HG02870 (cell line): Measurements from ENCODE around the gene TMEM33.
"Not testable (repeated sequence)": the region's sequence is repeated elsewhere in the genome, so short reads cannot be mapped to it uniquely, and the experiment has no call there.

ENCODE experiments used
- ATAC-seq: cut with Tn5 transposase; IDR thresholded peaks from one replicate; pipeline ENCODE4 v1.9.1; 2021; ENCODE audit warnings: mild to moderate bottlenecking, moderate library complexity; ENCODE audit not compliant: unreplicated experiment

TMEM33 gene

GRCh38 chr4:41934901-41935651, at the start of gene TMEM33:
Gene TMEM33 (plus strand): TSS chr4:41935429. CDS start chr4:41935485, 56 bp downstream.
- peak; percentile 82 for ATAC-seq

- ATAC-seq = no peak
Measured at GRCh38 chr4:41885456-41885855, 49.8 kb upstream of the TMEM33 start.

- no peak for ATAC-seq
Measured at GRCh38 chr4:41887277-41887676, 48.0 kb upstream of the TMEM33 start.

- ATAC-seq = no peak
Measured at GRCh38 chr4:41887821-41888686, 47.2 kb upstream of the TMEM33 start.

- no peak for ATAC-seq
Measured at GRCh38 chr4:41888687-41889074, 46.5 kb upstream of the TMEM33 start.

GRCh38 chr4:41889317-41889716, 45.9 kb upstream of the TMEM33 start:
- no peak for ATAC-seq

- no peak for ATAC-seq
Measured at GRCh38 chr4:41890085-41890484, 45.1 kb upstream of the TMEM33 start.

GRCh38 chr4:41896648-41897047, 38.6 kb upstream of the TMEM33 start:
- ATAC-seq = no peak

GRCh38 chr4:41897698-41898097, 37.5 kb upstream of the TMEM33 start:
- no peak for ATAC-seq

- ATAC-seq = not testable (repeated sequence)
Measured at GRCh38 chr4:41909136-41909535, 26.1 kb upstream of the TMEM33 start.

- no peak for ATAC-seq
Measured at GRCh38 chr4:41912546-41912945, 22.7 kb upstream of the TMEM33 start.

- no peak for ATAC-seq
Measured at GRCh38 chr4:41913509-41913908, 21.7 kb upstream of the TMEM33 start.

- ATAC-seq = no peak
Measured at GRCh38 chr4:41918278-41918677, 17.0 kb upstream of the TMEM33 start.

GRCh38 chr4:41920416-41920815, 14.8 kb upstream of the TMEM33 start:
- not testable (repeated sequence) for ATAC-seq

- no peak for ATAC-seq
Measured at GRCh38 chr4:41921476-41921875, 13.8 kb upstream of the TMEM33 start.

- ATAC-seq = no peak
Measured at GRCh38 chr4:41927796-41928499, 7.3 kb upstream of the TMEM33 start.

GRCh38 chr4:41930139-41930831, 4.9 kb upstream of the TMEM33 start:
- no peak for ATAC-seq

- no peak for ATAC-seq
Measured at GRCh38 chr4:41932988-41933387, 2.2 kb upstream of the TMEM33 start.

- no peak for ATAC-seq
Measured at GRCh38 chr4:41933997-41934503, 1.2 kb upstream of the TMEM33 start.

GRCh38 chr4:41934514-41934900, 722 bp upstream of the TMEM33 start:
- ATAC-seq = no peak

GRCh38 chr4:41935652-41936021, 408 bp downstream of the TMEM33 start:
- ATAC-seq = peak; percentile 15
